ENCODE results near the gene SLC20A1.
"Not testable (repeated sequence)": the region's sequence is repeated elsewhere in the genome, so short reads cannot be mapped to it uniquely, and the experiment has no call there.

Gene SLC20A1

DNA sequence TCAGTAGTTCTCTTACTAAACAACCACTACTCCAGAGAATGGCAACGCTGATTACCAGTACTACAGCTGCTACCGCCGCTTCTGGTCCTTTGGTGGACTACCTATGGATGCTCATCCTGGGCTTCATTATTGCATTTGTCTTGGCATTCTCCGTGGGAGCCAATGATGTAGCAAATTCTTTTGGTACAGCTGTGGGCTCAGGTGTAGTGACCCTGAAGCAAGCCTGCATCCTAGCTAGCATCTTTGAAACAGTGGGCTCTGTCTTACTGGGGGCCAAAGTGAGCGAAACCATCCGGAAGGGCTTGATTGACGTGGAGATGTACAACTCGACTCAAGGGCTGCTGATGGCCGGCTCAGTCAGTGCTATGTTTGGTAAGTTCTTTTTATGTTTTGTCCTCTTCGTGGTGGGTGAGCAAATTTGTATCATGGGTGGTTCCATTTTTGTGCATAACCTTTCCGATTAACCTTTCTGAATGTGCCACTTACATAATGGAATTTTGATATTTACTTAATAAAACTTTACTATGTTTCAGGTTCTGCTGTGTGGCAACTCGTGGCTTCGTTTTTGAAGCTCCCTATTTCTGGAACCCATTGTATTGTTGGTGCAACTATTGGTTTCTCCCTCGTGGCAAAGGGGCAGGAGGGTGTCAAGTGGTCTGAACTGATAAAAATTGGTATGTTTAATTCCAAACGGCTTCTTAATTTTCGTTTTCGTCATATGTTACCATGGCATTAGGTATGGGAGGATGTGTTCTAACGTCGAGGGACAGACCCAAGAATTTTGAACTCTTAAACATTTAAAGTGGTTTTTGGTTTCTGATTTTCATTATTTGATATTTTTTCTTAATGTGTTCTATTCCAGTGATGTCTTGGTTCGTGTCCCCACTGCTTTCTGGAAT, 1.3 kb downstream of the SLC20A1 start:
- DNase-seq (ENCODE audit: low spot score) = peak; percentile 53

DNA sequence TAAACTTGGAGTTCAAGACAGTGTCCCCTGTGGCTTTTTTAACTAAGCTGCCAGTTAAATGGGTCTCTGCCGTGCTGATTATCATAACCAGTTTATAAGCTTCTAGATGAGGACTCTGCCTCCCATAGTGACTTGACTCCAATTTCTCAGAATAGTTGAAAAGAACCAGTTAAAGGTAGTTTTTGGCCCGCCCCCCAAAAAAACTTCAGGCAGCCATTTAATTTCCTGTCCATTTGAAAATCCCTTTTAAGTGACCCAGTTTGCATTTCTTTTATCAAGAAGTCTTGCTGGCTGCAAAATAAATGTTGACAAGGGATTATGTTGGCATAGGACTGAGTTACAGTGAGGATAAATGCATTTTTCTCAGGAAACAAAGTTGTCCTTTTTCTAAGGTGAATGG, 2.3 kb downstream of the SLC20A1 start:
- DNase-seq (ENCODE audit: low spot score) = no peak

DNA sequence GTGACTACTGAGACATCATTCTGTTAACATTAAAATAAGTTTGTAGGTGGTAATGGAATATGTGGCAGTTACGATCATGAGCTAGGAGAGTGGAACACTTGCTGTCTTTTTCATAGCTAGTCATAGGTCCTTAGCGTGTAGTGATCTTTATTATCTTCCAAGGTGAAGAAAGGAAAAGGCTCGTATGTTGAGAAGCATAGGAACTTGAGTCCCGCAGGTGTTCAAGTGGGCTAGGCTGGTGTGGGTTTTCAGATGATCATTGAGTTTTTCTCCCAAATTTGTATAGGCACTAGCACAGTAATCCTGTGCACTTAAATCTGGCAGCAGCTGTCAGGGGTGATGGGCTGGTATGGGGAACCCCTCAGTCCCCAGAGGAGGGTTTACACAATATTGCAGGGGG, 10.9 kb downstream of the SLC20A1 start:
- no peak for DNase-seq (ENCODE audit: low spot score)

DNA sequence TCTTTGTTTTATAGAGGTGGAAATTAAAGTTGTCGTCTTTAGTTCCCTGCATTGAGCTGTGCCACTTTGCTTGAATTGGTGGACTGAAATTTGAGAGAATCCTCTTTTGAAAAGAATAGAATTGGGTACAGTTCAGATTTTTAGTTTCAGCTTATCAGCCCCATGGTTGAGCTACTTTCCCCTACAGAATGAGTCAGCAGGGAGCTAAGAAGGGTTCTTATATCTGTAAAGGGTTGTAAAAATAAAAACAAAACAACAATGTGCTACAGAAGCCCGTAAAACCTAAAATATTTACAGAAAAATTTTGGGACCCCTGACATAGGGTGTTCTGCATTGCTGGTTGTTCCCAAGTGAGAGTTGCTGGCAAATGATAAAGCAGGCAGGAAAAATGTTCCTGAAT, 12.6 kb downstream of the SLC20A1 start:
- DNase-seq (ENCODE audit: low spot score) = no peak

DNA sequence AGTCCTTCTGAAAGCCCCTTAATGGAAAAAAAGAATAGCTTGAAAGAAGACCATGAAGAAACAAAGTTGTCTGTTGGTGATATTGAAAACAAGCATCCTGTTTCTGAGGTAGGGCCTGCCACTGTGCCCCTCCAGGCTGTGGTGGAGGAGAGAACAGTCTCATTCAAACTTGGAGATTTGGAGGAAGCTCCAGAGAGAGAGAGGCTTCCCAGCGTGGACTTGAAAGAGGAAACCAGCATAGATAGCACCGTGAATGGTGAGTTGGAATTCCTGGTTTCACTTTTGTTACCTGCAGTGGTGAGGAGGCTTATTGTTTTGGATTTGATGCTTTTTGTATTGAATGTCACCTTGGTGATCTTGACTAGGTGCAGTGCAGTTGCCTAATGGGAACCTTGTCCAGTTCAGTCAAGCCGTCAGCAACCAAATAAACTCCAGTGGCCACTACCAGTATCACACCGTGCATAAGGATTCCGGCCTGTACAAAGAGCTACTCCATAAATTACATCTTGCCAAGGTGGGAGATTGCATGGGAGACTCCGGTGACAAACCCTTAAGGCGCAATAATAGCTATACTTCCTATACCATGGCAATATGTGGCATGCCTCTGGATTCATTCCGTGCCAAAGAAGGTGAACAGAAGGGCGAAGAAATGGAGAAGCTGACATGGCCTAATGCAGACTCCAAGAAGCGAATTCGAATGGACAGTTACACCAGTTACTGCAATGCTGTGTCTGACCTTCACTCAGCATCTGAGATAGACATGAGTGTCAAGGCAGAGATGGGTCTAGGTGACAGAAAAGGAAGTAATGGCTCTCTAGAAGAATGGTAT, 13.3 kb downstream of the SLC20A1 start:
- no peak for DNase-seq (ENCODE audit: low spot score)

DNA sequence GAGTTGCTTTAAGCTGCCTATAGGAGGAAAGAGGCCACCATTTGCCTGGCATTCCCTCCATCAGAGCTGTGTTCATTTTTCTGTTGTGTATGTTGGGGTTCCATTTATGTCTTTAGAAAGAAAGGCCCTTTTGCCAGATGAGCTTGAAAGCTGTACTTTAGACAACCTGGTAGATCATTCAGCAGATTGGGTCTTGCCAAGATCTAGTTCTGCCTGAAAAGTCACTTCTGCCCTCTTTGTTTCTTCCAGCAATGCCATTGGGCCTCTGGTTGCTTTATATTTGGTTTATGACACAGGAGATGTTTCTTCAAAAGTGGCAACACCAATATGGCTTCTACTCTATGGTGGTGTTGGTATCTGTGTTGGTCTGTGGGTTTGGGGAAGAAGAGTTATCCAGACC, 14.4 kb downstream of the SLC20A1 start:
- DNase-seq (ENCODE audit: low spot score) = no peak

DNA sequence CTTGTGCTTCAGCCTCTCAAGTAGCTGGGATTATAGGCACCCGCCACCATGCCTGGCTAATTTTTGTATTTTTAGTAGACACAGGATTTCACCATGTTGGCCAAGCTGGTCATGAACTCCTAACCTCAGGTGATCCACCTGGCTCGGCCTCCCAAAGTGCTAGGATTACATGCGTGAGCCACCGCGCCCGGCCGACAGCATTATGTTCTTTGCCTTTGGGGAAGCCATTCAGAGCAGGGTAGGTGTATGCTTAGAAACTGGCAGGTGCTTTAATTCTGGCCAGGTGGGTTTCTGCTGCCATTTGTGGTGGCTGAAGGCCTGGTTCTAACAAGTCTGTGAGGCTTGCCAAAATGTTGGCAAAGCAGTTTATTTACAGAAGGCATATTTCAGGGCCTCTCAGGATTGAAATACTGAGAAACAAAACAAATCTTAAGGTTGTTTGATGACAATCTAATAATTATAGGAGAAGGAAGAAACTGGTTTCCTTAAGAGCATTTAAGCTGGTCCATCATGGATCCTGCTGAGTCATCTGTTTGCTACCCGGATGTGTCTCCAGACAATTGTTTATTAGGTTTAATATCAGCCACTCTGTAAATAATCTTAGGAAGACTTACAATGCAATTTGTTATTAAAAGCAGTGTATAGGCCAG, 16.0 kb downstream of the SLC20A1 start:
- no peak for DNase-seq (ENCODE audit: low spot score)

DNA sequence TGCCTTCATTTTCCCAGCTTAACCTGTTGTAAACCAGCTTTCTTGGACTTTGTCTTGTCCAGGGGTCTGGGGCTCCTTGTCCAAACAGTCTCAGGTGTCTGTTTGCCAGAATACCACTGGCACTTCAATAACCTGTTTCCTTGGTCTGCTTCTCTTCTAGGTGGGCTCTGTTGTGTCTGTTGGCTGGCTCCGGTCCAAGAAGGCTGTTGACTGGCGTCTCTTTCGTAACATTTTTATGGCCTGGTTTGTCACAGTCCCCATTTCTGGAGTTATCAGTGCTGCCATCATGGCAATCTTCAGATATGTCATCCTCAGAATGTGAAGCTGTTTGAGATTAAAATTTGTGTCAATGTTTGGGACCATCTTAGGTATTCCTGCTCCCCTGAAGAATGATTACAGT, 17.0 kb downstream of the SLC20A1 start:
- no peak for DNase-seq (ENCODE audit: low spot score)

DNA sequence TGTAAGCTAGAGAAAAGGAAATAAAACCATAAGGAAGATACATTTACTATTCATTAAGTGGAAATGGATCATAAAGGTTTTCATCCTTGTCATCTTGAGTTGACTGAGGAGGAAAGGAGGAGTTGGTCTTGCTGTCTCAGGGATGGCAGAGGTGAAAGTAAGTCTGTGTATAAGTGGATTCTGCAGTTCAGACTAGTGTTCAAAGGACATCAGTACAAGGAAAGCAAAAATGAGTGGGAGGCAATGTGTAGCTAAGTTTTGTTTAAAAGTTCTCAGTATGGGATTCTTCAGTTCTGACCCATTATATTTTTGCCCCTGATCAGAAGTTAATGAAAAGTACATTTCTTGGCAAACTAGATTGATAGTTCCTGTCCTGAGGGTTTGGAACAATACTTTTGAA, 18.9 kb downstream of the SLC20A1 start:
- DNase-seq (ENCODE audit: low spot score) = no peak

DNA sequence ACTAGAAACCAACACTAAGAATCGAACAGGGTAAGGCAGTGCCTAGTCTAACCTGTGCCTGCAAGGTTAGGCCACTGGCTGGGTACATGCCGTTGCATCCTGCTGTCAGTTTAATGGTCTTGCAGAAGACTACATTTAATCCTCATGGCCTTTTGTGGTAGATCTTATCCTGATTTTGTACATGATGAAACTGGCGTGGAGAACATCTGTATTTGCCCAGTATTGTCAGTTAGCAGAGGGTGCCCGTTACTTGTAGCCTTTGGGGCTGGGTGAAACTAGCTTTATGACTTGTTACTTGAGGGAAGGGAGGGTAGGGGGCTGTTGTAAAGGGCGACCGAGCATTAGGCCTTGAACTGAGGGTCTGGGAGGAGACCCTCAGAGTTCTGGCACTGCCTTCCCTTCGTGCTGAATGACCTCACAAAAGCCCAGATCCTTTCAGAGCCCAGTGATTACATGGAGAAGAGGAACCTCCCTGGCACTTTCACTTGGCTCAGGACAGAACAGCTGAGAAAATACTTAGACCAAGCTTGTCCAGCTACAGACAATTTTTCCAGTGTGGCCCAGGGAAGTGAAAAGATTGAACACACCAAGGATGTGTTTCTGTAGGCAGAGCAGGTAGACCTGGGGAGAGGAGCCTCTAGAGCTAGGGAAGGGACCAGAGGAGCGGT, 19.5 kb downstream of the SLC20A1 start:
- DNase-seq (ENCODE audit: low spot score) = no peak

DNA sequence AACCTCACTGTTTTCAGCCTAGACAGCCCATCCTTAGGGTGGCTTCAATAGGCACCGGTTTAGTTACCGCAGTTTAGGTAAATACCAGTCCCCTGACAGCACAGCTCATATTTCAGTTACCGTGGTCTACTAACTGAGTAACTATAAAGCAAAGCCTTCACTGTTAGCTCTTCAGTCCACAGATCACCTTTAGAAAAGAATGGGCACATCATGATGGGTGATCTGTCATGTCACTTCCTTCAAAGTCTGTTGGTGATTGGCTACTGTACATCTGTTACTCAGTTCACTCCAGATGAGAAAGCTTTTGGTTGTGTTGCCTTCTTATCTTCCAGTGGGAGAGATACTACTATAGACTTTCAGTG, 21.0 kb downstream of the SLC20A1 start:
- DNase-seq (ENCODE audit: low spot score) = peak; percentile 64

DNA sequence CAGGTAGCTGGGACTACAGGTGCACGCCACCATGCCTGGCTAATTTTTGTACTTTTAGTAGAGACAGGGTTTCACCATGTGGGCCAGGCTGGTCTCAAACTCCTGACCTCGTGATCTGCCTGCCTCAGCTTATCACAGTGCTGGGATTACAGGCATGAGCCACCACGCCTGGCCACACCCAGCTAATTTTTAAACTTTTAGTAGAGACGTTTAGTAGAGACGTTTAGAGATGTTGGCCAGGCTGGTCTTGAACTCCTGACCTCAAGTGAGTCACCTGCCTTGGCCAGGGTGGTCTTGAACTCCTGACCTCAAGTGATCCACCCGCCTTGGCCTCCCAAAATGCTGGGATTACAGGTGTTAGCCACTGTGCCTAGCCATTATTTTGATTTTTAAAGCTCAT, 21.8 kb downstream of the SLC20A1 start:
- DNase-seq (ENCODE audit: low spot score) = not testable (repeated sequence)

DNA sequence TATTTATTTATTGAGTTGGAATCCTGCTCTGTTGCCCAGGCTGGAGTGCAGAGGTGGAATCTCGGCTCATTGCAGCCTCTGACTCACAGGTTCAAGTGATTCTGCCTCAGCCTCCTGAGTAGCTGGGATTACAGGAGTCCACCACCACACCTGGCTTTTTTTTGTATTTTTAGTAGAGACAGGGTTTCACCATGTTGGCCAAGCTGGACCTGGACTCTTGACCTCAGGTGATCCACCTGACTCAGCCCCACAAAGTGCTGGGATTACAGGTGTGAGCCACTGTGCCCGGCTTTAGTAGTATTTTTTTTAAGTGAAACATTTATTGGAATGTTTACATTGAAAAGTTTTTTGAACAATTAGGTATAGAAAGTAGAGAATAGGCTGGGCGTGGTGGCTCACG, 23.9 kb downstream of the SLC20A1 start:
- no peak for DNase-seq (ENCODE audit: low spot score)

DNA sequence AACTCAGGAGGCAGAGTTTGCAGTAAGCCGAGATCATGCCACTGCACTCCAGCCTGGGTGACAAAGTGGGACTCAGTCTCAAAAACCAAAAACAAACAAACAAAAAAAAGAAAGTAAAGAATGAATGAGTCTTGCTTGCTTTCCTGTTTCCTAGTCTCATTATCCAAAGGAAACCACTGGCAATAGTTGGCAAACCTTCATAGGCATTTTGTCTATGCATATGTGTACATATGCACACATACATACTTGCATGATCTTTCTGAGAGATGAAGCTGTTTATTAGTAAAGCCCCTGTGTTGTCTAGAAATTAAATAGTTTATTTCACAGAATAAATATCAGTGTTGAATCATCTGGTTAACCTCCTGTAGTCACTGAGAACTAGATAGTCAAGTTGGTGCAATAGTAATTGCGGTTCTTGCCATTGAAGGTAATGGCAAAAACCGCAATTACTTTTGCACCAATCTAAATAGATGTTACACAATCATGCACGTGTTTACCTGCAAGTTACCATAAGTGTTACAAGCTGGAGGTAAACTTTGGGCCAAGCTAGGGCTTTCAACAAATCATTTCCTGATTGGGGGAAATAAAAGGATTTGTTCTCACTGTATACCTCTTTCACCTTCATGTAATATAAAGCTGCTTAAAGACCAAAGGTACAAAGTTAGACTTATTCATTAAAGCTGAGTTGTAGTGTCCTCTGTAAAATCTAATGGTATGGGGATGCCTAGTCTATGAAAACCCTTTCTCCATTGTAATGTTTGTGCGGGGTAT, 24.7 kb downstream of the SLC20A1 start:
- DNase-seq (ENCODE audit: low spot score) = no peak

DNA sequence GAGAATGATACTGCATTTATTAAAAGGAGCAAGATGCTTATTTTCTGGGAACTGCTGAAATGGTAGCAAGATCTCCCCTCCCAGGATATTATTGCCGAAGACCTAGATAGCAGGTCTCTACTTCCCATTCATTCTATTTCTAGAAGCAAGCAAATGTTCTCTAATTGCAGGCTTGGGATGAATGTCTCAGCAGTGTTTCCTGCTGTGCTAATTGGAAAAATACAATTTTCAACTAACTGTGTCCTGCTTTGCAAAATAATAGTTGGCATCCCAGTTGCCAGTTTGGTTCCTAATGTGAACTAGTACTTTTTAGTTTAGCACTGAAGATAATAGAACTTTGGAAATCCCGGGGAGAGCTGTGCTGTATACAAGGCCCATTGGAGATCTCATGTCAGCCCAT, 26.1 kb downstream of the SLC20A1 start:
- DNase-seq (ENCODE audit: low spot score) = no peak

DNA sequence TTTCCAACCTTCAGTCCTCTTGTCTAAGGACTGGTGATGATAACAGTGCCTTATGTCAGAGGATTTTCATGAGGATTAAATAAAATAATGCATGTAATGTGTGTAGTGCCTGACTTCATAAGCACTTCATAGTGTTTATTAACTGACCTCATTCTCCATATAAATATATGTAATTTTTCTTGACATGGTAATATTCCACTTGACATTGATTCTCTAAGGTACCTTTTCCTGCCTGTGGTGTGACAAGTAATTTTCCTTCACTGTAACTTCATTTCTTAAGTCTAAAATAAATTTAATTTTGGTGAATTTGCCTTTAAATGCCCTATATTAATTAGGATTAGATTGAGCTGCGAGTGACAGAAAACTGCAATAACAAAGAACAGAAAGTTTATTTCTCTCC, 27.3 kb downstream of the SLC20A1 start:
- no peak for DNase-seq (ENCODE audit: low spot score)

DNA sequence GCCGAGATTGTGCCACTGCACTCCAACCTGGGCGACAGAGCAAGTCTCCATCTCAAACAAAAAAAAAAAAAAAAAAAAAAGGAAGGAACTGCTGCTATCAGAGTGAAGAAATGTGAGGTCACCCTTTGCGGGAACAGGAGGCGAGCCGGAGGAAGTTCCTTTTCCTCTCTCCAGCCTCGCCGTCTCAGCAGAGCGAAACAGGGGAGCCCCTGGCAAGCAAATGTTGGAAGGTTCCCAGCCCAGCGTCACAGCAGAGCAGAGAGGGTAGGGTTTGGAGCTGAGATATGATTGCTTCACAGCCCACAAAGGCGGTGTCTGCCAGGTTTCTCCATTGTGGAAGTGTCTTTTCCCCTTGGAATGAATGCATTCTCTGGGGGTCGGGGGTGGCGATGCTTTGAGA, 28.5 kb downstream of the SLC20A1 start:
- no peak for DNase-seq (ENCODE audit: low spot score)

DNA sequence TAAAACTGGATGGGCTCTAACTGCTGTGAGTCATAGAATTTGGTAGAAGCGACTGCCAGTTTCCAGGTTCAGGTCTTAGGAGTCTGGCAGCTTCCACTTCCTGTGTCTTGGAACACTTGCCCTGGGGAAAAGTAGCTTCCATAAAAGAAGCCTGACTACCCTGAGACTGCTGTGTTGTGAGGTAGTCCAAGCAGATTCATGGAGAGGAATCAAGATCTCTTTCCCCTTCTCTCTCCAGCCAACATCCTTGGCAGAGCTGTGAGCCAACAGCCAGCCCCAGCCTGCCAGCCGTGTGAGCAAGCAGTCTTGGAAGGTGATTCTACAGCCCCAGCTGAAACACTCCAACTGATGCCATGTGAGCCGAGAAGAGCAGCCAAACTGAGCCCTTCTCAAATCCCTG, 33.7 kb downstream of the SLC20A1 start:
- DNase-seq (ENCODE audit: low spot score) = no peak

DNA sequence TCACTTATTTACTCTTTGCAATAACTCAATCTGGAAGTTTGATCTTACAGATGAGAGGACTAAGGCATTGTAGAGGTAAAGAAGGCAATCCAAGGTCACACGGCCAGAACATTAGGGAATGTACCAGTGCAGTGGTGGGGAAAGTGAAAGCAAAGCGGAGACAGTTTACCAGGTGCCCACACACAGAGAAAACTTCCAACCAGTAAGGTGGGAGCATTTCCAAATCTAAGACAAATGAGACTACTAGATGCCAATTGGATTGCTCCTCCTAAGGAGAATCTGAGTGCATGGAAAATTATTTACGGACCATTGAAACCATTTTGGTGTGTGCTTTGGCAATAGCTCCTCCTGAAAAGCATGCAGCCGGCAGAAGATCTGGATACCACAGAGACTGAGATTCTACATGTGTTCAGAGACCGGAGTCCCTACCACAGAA, 34.9 kb downstream of the SLC20A1 start:
- DNase-seq (ENCODE audit: low spot score) = no peak

DNA sequence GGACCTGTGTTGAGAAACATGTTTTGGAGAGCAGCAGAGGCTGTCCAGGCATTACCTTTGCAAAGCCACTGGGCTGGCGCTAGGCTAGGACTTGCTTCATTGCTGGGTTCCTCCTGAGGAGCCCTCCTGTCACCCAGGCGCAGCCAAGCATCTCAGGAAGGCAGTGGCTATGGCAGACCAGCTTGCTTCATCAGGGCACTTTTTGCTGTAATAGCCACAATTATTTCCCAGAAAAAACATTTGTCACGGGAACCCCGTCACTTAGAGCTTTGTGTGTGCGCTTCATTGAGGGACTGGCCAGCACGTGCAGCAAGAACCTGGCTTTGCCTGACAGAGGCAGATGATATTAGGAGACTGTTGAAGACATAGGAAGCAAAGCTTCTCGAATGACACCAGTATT, 36.4 kb downstream of the SLC20A1 start:
- DNase-seq (ENCODE audit: low spot score) = no peak

Measured in SW480 (cell line).